Measurements from ENCODE around the gene NEO1.

DNA sequence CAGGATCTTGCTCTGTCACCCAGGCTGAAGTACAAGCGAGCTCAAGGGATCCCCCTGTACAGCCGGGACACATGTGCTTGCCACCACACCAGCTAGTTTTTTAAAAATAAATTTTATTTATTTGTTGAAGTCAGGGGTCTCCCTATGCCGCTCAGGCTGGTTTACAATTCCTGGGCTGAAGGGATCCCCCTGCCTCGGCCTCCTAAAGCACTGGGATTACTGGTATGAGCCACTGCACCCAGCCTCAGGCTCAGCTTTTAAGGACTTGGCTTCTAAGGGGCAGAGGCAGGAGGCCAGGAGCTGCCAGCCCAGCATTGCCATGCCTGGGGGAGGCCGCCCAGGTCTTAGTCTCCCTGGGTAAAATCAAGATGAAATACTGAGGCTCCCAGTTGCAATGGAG, 279.2 kb downstream of the NEO1 start:
- TF ChIP-seq, protein P1, sequence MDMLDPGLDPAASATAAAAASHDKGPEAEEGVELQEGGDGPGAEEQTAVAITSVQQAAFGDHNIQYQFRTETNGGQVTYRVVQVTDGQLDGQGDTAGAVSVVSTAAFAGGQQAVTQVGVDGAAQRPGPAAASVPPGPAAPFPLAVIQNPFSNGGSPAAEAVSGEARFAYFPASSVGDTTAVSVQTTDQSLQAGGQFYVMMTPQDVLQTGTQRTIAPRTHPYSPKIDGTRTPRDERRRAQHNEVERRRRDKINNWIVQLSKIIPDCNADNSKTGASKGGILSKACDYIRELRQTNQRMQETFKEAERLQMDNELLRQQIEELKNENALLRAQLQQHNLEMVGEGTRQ (IDR thresholded peaks at IDR 0.05), result no peak
- no peak for TF ChIP-seq JUN (IDR thresholded peaks at IDR 0.05)
- no peak for TF ChIP-seq BHLHE40 (IDR thresholded peaks at IDR 0.05; ENCODE audit: low read depth, low read length)
- TF ChIP-seq HMGXB4 (CRISPR knock-in tag; IDR thresholded peaks at IDR 0.05; ENCODE audit: borderline replicate concordance), result no peak
- TF ChIP-seq ZNF302 (CRISPR knock-in tag; IDR thresholded peaks at IDR 0.05), result no peak
